Measurements from ENCODE around the gene SLC10A1.
A peak's percentile ranks its signal among the peaks of the same experiment; 100 is the strongest.

DNA sequence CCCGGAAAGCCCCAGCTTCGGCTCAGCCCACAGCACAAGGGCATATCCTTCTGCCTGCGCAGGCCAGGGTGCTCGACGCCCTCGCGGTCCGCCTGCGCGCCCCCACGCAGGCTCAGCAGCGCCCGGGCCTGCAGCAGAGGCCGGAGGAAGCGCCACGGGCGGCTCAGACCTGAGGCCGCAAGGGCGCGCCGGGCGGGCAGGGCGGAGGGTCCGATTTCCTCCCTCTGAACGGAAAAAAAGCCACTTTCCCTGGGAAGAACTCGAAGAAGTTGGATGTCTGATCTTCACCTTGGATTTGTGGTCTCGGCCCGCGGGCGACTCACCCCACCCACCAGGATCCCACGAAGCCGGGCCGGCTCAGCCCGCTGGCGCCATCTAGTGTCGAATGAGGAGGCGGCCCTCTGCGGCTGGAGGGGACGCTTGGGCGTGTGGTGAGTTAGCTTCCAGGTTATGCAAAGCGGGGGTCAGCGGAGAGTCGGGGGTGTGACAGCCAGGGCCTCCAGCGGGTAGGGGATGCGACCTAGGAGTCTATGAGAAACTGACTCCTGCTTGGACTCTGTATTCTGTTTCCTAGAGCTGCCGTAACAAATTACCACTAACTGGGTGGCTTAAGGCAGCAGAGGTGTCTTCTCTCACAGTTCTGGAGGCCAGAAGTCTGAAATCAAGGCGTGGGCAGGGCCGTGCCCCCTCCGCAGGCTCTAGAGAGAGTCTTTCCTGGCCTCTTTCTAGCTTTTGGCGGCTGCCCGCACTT is 70.1 kb downstream of the SLC10A1 start:
- TF ChIP-seq MAFK (IDR thresholded peaks at IDR 0.05; ENCODE audit: low read depth, low read length), result no peak
- TF ChIP-seq CEBPB (IDR thresholded peaks at IDR 0.05; ENCODE audit: low read depth, low read length), result no peak
- TF ChIP-seq, protein P1, sequence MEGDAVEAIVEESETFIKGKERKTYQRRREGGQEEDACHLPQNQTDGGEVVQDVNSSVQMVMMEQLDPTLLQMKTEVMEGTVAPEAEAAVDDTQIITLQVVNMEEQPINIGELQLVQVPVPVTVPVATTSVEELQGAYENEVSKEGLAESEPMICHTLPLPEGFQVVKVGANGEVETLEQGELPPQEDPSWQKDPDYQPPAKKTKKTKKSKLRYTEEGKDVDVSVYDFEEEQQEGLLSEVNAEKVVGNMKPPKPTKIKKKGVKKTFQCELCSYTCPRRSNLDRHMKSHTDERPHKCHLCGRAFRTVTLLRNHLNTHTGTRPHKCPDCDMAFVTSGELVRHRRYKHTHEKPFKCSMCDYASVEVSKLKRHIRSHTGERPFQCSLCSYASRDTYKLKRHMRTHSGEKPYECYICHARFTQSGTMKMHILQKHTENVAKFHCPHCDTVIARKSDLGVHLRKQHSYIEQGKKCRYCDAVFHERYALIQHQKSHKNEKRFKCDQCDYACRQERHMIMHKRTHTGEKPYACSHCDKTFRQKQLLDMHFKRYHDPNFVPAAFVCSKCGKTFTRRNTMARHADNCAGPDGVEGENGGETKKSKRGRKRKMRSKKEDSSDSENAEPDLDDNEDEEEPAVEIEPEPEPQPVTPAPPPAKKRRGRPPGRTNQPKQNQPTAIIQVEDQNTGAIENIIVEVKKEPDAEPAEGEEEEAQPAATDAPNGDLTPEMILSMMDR (conservative IDR thresholded peaks at IDR 0.05; ENCODE audit: low read depth, low read length), result peak; percentile 92
- peak; percentile 97 for TF ChIP-seq RAD21 (IDR thresholded peaks at IDR 0.05; ENCODE audit: low read length)
- TF ChIP-seq BHLHE40 (IDR thresholded peaks at IDR 0.05; ENCODE audit: low read depth, low read length), result no peak
- TF ChIP-seq, protein P2, sequence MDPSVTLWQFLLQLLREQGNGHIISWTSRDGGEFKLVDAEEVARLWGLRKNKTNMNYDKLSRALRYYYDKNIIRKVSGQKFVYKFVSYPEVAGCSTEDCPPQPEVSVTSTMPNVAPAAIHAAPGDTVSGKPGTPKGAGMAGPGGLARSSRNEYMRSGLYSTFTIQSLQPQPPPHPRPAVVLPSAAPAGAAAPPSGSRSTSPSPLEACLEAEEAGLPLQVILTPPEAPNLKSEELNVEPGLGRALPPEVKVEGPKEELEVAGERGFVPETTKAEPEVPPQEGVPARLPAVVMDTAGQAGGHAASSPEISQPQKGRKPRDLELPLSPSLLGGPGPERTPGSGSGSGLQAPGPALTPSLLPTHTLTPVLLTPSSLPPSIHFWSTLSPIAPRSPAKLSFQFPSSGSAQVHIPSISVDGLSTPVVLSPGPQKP (IDR thresholded peaks at IDR 0.05; ENCODE audit: borderline replicate concordance, low read depth, low read length), result no peak
